Measurements from ENCODE around the gene GARS1.

DNA sequence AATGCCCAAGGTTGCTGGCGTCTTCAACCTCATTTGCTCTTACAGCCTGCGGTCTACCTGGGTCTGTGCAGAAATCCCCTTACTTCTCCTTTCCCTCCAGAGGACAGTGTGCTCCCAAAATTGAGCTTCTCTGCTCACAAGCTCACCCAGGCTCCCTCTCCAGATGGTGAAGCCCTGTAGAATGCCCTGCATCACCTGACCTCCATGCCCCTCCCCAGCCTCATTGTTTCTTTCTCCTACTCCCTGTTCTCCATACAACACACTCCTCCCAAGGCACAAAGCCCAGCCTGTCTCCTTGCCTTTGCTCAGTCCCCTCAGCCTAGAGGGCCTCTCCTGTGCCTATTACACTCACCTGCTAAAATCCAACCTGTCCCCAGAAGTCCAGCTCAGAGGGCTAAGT is 84.1 kb downstream of the GARS1 start:
- TF ChIP-seq, protein P1, sequence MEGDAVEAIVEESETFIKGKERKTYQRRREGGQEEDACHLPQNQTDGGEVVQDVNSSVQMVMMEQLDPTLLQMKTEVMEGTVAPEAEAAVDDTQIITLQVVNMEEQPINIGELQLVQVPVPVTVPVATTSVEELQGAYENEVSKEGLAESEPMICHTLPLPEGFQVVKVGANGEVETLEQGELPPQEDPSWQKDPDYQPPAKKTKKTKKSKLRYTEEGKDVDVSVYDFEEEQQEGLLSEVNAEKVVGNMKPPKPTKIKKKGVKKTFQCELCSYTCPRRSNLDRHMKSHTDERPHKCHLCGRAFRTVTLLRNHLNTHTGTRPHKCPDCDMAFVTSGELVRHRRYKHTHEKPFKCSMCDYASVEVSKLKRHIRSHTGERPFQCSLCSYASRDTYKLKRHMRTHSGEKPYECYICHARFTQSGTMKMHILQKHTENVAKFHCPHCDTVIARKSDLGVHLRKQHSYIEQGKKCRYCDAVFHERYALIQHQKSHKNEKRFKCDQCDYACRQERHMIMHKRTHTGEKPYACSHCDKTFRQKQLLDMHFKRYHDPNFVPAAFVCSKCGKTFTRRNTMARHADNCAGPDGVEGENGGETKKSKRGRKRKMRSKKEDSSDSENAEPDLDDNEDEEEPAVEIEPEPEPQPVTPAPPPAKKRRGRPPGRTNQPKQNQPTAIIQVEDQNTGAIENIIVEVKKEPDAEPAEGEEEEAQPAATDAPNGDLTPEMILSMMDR (conservative IDR thresholded peaks at IDR 0.05 in 1 of 2, IDR thresholded peaks at IDR 0.05 in 1 of 2; ENCODE audit: extremely low read depth in 1 of 2, insufficient read depth in 1 of 2, low read depth in 1 of 2, low read length in 2 of 2): no peak
- TF ChIP-seq EZH2 (IDR thresholded peaks at IDR 0.05; ENCODE audit: borderline replicate concordance, low read length): no peak

All from mammary epithelial cell (primary cell).